H9 (cell line): Measurements from ENCODE around the gene NUP205. TPM values are rescaled to one million over a fixed set of nuclear protein-coding genes. Genes with fewer than 3 reads are reported as not detected.

Experiments
- DNase-seq: peaks from one replicate; pipeline ENCODE4 v3.0.0-alpha.2; 2017
- H2AFZ ChIP-seq: one replicate; pipeline ENCODE4 v1.6.1; 2013; ENCODE audit warnings: mild to moderate bottlenecking, low read length, control low read depth, moderate library complexity
- H2AK5ac ChIP-seq: 2 replicates; pipeline ENCODE4 v1.6.1; 2013; ENCODE audit warnings: low read length, control low read depth, mixed read lengths; ENCODE audit not compliant: insufficient read length
- H2BK120ac ChIP-seq: one replicate; pipeline ENCODE4 v1.6.1; 2013; ENCODE audit warnings: low read depth, mild to moderate bottlenecking, low read length, control low read depth, inconsistent platforms; ENCODE audit not compliant: poor library complexity, severe bottlenecking
- H2BK12ac ChIP-seq: 2 replicates; pipeline ENCODE4 v1.6.1; 2013; ENCODE audit warnings: low read length, control low read depth, mixed read lengths, low read depth; ENCODE audit not compliant: insufficient read length
- H2BK15ac ChIP-seq: 2 replicates; pipeline ENCODE4 v1.6.1; 2013; ENCODE audit warnings: low read depth, low read length, control low read depth
- H2BK20ac ChIP-seq: one replicate; pipeline ENCODE4 v1.6.1; 2013; ENCODE audit warnings: low read depth, mild to moderate bottlenecking, low read length, control low read depth, inconsistent platforms; ENCODE audit not compliant: poor library complexity, severe bottlenecking
- H2BK5ac ChIP-seq: 2 replicates; pipeline ENCODE4 v1.6.1; 2013; ENCODE audit warnings: low read length, control low read depth, mixed read lengths; ENCODE audit not compliant: insufficient read length
- H3K14ac ChIP-seq: 2 replicates; pipeline ENCODE4 v1.6.1; 2013; ENCODE audit warnings: low read length, control low read depth; ENCODE audit not compliant: insufficient read depth
- H3K18ac ChIP-seq: 2 replicates; pipeline ENCODE4 v1.6.1; 2013; ENCODE audit warnings: low read depth, mild to moderate bottlenecking, mixed read lengths, low read length, control low read depth; ENCODE audit not compliant: insufficient read length
- H3K23ac ChIP-seq: 2 replicates; pipeline ENCODE4 v1.6.1; 2013; ENCODE audit warnings: low read length, control low read depth, mixed read lengths, low read depth; ENCODE audit not compliant: insufficient read length
- H3K23me2 ChIP-seq: 2 replicates; pipeline ENCODE4 v1.6.1; 2013; ENCODE audit warnings: low read depth, mild to moderate bottlenecking, mixed read lengths, low read length, control low read depth; ENCODE audit not compliant: insufficient read length, poor library complexity, severe bottlenecking
- H3K27ac ChIP-seq: 2 replicates; pipeline ENCODE4 v1.5.1; 2013; ENCODE audit warnings: low read length, control low read depth, mixed read lengths, low read depth; ENCODE audit not compliant: insufficient read length
- H3K27me3 ChIP-seq: 2 replicates; pipeline ENCODE4 v1.6.1; 2013; ENCODE audit warnings: low read length, control low read depth, inconsistent platforms; ENCODE audit not compliant: insufficient read depth
- H3K4ac ChIP-seq: 2 replicates; pipeline ENCODE4 v1.6.1; 2013; ENCODE audit warnings: low read depth, mild to moderate bottlenecking, control low read depth, inconsistent platforms, low read length, moderate library complexity
- H3K4me1 ChIP-seq: 2 replicates; pipeline ENCODE4 v1.6.1; 2013; ENCODE audit warnings: low read length, control low read depth, inconsistent platforms; ENCODE audit not compliant: insufficient read depth
- H3K4me2 ChIP-seq: 2 replicates; pipeline ENCODE4 v1.6.1; 2013; ENCODE audit warnings: low read length, control low read depth, mixed read lengths; ENCODE audit not compliant: insufficient read length, insufficient read depth
- H3K56ac ChIP-seq: 2 replicates; pipeline ENCODE4 v1.6.1; 2013; ENCODE audit warnings: low read depth, mild to moderate bottlenecking, mixed read lengths, low read length, control low read depth; ENCODE audit not compliant: insufficient read length
- H3K79me1 ChIP-seq: 2 replicates; pipeline ENCODE4 v1.6.1; 2013; ENCODE audit warnings: low read depth, mild to moderate bottlenecking, moderate library complexity, low read length, control low read depth, inconsistent platforms; ENCODE audit not compliant: insufficient read depth, poor library complexity, severe bottlenecking
- H3K79me2 ChIP-seq: 2 replicates; pipeline ENCODE4 v1.6.1; 2013; ENCODE audit warnings: low read length, control low read depth, inconsistent platforms; ENCODE audit not compliant: insufficient read depth
- H3K9ac ChIP-seq: 2 replicates; pipeline ENCODE4 v1.6.1; 2013; ENCODE audit warnings: low read length, control low read depth, mixed read lengths; ENCODE audit not compliant: insufficient read length; ENCODE audit errors: extremely low read depth
- H3K9me3 ChIP-seq: one replicate; pipeline ENCODE4 v1.6.1; 2013; ENCODE audit warnings: low read depth, low read length, inconsistent platforms; ENCODE audit not compliant: control insufficient read depth
- H3T11ph ChIP-seq: one replicate; pipeline ENCODE4 v1.6.1; 2013; ENCODE audit warnings: mild to moderate bottlenecking, low read length, control low read depth, inconsistent platforms
- H4K20me1 ChIP-seq: one replicate; pipeline ENCODE4 v1.6.1; 2013; ENCODE audit not compliant: control insufficient read depth, insufficient read length, insufficient read depth
- H4K5ac ChIP-seq: 2 replicates; pipeline ENCODE4 v1.6.1; 2013; ENCODE audit warnings: low read depth, mild to moderate bottlenecking, mixed read lengths, low read length, control low read depth; ENCODE audit not compliant: insufficient read length
- H4K8ac ChIP-seq: replicated peaks from 2 replicates; pipeline ENCODE4 v1.6.1; 2013; ENCODE audit warnings: low read length, control low read depth, mixed read lengths, low read depth; ENCODE audit not compliant: insufficient read length
- H4K91ac ChIP-seq: 2 replicates; pipeline ENCODE4 v1.6.1; 2013; ENCODE audit warnings: low read depth, mild to moderate bottlenecking, moderate library complexity, mixed read lengths, low read length, control low read depth; ENCODE audit not compliant: insufficient read length
- H3K27ac Mint-ChIP-seq, 3 experiments: 2 replicates in 2 of 3; 3 replicates in 1 of 3; pipeline ENCODE4 v1.8.0; 2020 to 2021; ENCODE audit warnings: mixed read lengths in 3 of 3, mild to moderate bottlenecking in 1 of 3, moderate library complexity in 1 of 3
- H3K27me3 Mint-ChIP-seq: 2 replicates; pipeline ENCODE4 v1.8.0; 2021; ENCODE audit warnings: low read depth, mild to moderate bottlenecking, moderate library complexity, mixed read lengths
- H3K36me3 Mint-ChIP-seq, 3 experiments: 2 replicates in 2 of 3; 3 replicates in 1 of 3; pipeline ENCODE4 v1.8.0; 2020 to 2021; ENCODE audit warnings: low read depth in 3 of 3, mixed read lengths in 3 of 3; ENCODE audit not compliant: insufficient read depth in 1 of 3
- H3K4me1 Mint-ChIP-seq, 2 experiments: 2 replicates each; pipeline ENCODE4 v1.8.0; 2020; ENCODE audit warnings: mixed read lengths in 2 of 2
- H3K4me3 Mint-ChIP-seq, 2 experiments: 2 replicates in 1 of 2; 3 replicates in 1 of 2; pipeline ENCODE4 v1.8.0; 2020 to 2021; ENCODE audit warnings: mild to moderate bottlenecking in 2 of 2, mixed read lengths in 2 of 2, moderate library complexity in 1 of 2
- H3K9me3 Mint-ChIP-seq, 2 experiments: 2 replicates in 1 of 2; 3 replicates in 1 of 2; pipeline ENCODE4 v1.8.0; 2020; ENCODE audit warnings: mild to moderate bottlenecking in 2 of 2, mixed read lengths in 2 of 2, moderate library complexity in 1 of 2
- whole genome bisulfite sequencing: extraction: QIAGEN DNeasy Blood & Tissue Kit; methylation state at CpG from one replicate; pipeline ENCODE4 v1.1.7; 2013; ENCODE audit warnings: missing lambda C conversion rate, low lambda C conversion rate, mixed read lengths; ENCODE audit not compliant: insufficient read length; ENCODE audit errors: extremely low coverage; 5-methylcytosine and 5-hydroxymethylcytosine counted together
- total RNA-seq: library from RNA; stranded (reverse); gene quantifications from 2 replicates; pipeline ENCODE4 v1.2.1, GENCODE V29; 2021
- TF ChIP-seq, protein P1 (sequence below): fragments of 200-600 bp; sonication (generic); conservative IDR thresholded peaks from 3 replicates; pipeline ENCODE4 v1.8.0; 2021; ENCODE audit warnings: antibody characterized with exemption, mild to moderate bottlenecking

Gene NUP205
- total RNA-seq, 1 experiment from 2014 or later: 158 TPM

DNA sequence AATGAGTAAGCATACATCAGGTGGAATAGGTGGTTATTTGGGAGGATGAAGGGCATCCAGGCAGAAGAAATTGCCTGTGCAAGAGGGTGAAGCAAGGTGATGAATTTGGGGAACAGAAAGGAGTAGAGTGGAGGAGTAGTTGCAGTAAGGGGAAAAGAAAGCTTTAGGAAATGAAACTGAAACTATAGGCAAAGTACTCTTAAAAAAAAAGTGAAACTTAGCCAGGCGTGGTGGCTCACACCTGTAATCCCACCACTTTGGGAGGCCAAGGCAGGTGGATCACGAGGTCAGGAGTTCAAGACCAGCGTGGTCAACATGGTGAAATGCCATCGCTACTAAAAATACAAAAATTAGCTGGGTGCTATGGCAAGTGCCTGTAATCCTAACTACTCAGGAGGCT, 17.6 kb downstream of the NUP205 start:
- no peak overlapping the region for H3T11ph ChIP-seq
- no peaks in the 10 kb centered on the region for H4K20me1 ChIP-seq
- no peak overlapping the region for H3K4ac ChIP-seq
- no peaks in the 10 kb centered on the region for H3K79me2 ChIP-seq
- no peaks in the 10 kb centered on the region for H3K4me1 ChIP-seq
- no peak overlapping the region for H3K18ac ChIP-seq
- H2BK20ac ChIP-seq: no peak overlapping the region
- H3K56ac ChIP-seq: no peak overlapping the region
- no peaks in the 10 kb centered on the region for H3K27me3 Mint-ChIP-seq
- no peak overlapping the region for H2AK5ac ChIP-seq
- H3K27ac ChIP-seq: no peak overlapping the region
- H3K27me3 ChIP-seq: no peaks in the 10 kb centered on the region
- H3K9me3 ChIP-seq: no peaks in the 10 kb centered on the region
- H3K79me1 ChIP-seq: peaks cover 3% of the 10 kb centered on the region
- peaks cover 56 to 84% (median 83%) of the 10 kb centered on the region in 3 experiments for H3K36me3 Mint-ChIP-seq
- no peak for DNase-seq
- H3K23me2 ChIP-seq: no peaks in the 10 kb centered on the region
- H2BK12ac ChIP-seq: no peak overlapping the region
- no peak overlapping the region for H3K23ac ChIP-seq
- H3K27ac Mint-ChIP-seq: no peak overlapping the region; a peak in 1 of 7 replicates
- H2BK120ac ChIP-seq: no peak overlapping the region
- H4K8ac ChIP-seq: no peak overlapping the region
- no peak overlapping the region for H2BK15ac ChIP-seq
- TF ChIP-seq, protein P1, sequence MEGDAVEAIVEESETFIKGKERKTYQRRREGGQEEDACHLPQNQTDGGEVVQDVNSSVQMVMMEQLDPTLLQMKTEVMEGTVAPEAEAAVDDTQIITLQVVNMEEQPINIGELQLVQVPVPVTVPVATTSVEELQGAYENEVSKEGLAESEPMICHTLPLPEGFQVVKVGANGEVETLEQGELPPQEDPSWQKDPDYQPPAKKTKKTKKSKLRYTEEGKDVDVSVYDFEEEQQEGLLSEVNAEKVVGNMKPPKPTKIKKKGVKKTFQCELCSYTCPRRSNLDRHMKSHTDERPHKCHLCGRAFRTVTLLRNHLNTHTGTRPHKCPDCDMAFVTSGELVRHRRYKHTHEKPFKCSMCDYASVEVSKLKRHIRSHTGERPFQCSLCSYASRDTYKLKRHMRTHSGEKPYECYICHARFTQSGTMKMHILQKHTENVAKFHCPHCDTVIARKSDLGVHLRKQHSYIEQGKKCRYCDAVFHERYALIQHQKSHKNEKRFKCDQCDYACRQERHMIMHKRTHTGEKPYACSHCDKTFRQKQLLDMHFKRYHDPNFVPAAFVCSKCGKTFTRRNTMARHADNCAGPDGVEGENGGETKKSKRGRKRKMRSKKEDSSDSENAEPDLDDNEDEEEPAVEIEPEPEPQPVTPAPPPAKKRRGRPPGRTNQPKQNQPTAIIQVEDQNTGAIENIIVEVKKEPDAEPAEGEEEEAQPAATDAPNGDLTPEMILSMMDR: no peak
- H2BK5ac ChIP-seq: no peak overlapping the region
- no peak overlapping the region for H2AFZ ChIP-seq
- no peak overlapping the region for H3K4me3 Mint-ChIP-seq
- H3K9me3 Mint-ChIP-seq: no peaks in the 10 kb centered on the region
- no peak overlapping the region for H3K9ac ChIP-seq
- no peak overlapping the region for H3K14ac ChIP-seq
- no peak overlapping the region for H3K4me2 ChIP-seq
- no peaks in the 10 kb centered on the region for H3K4me1 Mint-ChIP-seq
- H4K91ac ChIP-seq: no peak overlapping the region
- no CpG with 5 or more reads among the region's 4 CpGs for WGBS
- no peak overlapping the region for H4K5ac ChIP-seq
